HG02884 (cell line): ENCODE measurements around the gene SPECC1.
"Not testable (repeated sequence)": the region's sequence is repeated elsewhere in the genome, so short reads cannot be mapped to it uniquely, and the experiment has no call there.

ENCODE experiments used
- ATAC-seq: cut with Tn5 transposase; IDR thresholded peaks from one replicate; pipeline ENCODE4 v1.9.1; 2021; ENCODE audit warnings: mild to moderate bottlenecking, moderate library complexity; ENCODE audit not compliant: unreplicated experiment

The SPECC1 gene

GRCh38 chr17:20010099-20010863 lies 1.1 kb downstream of the SPECC1 start:
- ATAC-seq: no peak

- ATAC-seq: no peak
Measured at GRCh38 chr17:20010936-20011335, 1.8 kb downstream of the SPECC1 start.

- ATAC-seq: no peak
Measured at GRCh38 chr17:20012017-20012536, 2.9 kb downstream of the SPECC1 start.

DNA sequence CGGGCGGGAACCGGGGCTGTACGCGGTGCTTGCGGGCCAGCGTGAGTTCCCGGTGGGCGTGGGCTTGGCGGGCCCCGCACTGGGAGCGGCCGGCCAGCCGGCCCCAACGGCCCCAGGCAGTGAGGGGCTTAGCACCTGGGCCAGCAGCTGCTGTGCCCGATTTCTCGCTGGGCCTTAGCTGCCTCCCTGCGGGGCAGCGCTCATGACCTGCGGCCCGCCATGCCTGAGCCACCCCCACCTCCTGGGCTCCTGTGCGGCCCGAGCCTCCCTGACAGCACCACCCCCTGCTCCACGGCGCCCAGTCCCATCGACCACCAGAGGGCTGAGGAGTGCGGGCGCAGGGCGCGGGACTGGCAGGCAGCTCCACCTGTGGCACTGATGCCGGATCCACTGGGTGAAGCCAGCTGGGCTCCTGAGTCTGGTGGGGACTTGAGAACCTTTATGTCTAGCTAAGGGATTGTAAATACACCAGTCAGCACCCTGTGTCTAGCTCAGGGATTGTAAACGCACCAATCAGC lies 7.4 kb downstream of the SPECC1 start:
- not testable (repeated sequence) for ATAC-seq

DNA sequence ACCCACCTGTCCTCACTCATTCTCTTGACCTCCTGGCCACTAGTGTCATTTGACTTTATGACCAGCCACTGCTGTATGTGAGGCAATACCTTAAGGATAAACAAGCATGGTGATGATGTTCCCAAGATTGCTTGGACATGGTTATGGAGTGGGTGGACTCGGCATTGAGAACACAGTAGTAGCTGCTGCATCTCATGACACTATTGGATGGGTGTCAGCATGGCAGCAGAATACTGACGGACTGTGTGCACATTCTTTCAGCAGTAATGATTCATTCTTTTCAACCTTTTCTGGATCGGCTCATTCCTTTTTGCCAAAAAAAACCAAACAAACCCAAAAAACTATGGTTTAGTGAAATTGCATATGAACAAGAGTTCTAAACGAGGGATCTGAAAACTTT lies 13.5 kb downstream of the SPECC1 start:
- ATAC-seq: no peak

GRCh38 chr17:20026960-20027359 lies 17.8 kb downstream of the SPECC1 start:
- ATAC-seq: no peak

DNA sequence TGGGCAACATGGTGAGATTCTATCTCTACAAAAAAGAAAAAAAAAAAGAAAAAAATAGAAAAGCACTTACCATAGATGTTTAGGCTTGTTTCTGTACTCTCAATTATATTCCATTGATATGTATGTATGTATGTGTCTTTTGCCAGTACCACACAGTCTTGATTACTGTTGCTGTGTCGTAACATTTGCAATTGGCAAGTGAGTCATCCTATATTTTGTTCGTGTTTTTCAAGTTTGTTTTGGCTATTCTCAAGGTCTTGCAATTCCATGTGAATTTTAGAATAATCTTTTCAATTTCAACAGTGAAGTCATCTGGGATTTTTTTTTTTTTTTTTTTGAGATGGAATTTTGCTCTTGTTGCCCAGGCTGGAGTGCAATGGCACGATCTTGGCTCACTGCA lies 19.3 kb downstream of the SPECC1 start:
- no peak for ATAC-seq

DNA sequence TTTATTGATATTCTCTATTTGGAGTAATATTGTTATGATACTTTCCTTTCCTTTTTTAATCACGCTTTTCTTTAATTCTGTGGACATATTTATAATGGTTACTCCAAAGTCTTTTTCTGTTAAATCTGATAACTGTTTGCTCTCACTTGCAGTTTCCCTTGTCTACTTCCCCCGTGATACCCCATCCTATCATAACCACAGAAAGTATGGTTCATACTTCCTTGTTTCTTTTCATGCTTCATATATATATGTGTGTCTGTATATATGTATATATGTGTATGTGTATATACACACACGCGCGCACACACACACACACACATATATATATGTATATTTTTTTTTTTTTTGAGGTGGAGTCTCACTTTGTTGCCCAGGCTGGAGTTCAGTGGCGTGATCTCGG lies 23.5 kb downstream of the SPECC1 start:
- ATAC-seq: no peak

- ATAC-seq: no peak
Measured at GRCh38 chr17:20033415-20033814, 24.3 kb downstream of the SPECC1 start.

GRCh38 chr17:20035501-20035900 lies 26.3 kb downstream of the SPECC1 start:
- no peak for ATAC-seq

GRCh38 chr17:20037286-20037685 lies 28.1 kb downstream of the SPECC1 start:
- ATAC-seq: not testable (repeated sequence)

DNA sequence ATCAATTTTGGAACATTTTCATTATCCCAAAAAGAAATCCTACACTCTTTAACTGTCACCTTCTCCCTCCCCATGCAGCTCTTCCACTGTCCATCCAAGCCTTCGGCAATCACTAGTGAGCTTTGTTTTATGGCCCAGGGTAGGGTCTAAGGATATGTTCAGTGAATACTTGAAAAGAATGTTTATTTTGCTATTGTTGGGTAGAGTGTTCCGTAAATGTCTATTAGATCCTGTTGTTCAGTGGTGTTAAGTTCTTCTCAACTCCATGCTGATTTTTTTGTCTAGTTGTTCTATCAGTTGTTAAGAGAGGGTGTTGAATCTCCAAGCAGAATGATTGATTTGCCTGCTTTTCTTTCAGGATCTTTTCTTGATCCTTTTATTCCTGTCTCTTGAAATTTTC lies 29.9 kb downstream of the SPECC1 start:
- no peak for ATAC-seq

DNA sequence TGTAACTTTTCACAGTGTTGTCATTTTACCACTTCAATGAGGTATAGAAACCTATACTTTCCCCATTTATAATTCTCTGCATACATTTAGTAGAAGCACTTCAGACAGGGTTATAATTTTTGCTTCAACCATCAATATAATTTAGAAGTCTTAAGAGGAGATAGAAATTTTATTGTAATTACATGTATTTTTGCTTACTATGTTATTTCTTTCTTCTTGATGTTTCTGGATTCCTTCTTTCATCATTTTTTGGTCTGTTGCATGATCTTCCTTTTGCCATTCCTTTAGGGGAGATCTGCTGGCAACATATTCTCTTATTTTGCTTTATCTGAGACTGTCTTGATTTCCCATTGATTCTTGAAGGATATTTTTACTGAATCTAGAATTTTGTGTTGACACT lies 31.1 kb downstream of the SPECC1 start:
- ATAC-seq: no peak

- no peak for ATAC-seq
Measured at GRCh38 chr17:20043021-20043420, 33.9 kb downstream of the SPECC1 start.

DNA sequence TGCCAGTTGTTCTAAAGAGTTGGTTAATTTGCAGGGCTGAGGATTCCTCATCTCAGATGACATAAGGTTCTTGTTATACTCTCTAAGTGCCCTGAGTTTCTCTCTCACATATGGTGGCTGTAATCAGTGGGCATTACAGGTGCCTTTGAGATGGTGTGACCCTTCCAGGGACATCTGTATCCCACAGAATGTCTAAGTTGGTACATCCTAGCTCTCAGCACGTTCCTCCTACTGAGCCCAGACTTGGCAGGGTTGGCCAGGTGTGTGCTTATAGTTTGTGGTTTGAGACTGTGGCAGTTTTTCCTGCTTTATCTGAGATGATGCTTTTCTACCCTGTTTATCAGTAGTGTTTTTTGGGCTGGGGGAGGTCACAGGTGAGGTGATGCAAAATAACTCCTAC lies 36.3 kb downstream of the SPECC1 start:
- no peak for ATAC-seq

DNA sequence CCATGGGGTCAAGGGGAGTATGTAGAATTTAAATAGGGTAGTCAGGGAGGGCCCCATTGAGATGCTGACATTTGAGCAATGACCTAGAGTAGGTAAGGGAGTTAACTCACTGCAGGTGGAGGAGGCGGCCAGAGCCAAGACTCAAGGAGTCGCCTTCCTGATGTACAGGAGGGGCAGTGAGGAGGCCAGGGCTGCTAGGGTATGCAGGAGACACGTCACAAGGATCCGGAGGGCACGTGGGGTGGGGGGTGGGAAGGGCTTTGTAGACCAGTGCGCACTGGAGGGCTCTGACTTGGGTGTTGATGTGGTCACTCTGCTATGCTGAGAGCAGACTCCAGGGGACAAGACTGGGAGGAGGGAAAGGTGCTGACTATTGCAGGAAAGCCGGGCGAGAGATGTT lies 37.5 kb downstream of the SPECC1 start:
- ATAC-seq: no peak

DNA sequence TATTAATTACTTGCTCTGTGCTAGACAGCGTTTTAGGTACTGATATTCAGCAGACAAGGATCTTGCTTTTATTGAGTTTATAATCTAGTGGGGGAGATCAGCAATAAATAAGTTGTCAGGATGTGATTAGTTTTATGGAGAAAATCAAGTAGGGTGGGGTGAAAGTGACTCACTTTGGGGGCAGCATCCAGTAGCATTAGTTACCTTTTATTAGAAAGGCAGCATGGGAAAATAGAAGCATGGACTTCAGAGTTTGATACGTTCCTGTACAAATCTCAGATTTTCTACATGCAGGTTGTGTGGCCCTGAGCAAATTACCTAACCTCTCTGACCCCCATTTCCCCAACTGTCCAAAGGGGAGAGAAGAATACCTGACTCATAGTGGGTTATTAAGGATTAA lies 42.5 kb downstream of the SPECC1 start:
- ATAC-seq: no peak

GRCh38 chr17:20053361-20053964 lies 44.3 kb downstream of the SPECC1 start:
- ATAC-seq: no peak

- no peak for ATAC-seq
Measured at GRCh38 chr17:20059728-20060188, 50.6 kb downstream of the SPECC1 start.

- ATAC-seq: no peak
Measured at GRCh38 chr17:20063665-20064648, 54.8 kb downstream of the SPECC1 start.

DNA sequence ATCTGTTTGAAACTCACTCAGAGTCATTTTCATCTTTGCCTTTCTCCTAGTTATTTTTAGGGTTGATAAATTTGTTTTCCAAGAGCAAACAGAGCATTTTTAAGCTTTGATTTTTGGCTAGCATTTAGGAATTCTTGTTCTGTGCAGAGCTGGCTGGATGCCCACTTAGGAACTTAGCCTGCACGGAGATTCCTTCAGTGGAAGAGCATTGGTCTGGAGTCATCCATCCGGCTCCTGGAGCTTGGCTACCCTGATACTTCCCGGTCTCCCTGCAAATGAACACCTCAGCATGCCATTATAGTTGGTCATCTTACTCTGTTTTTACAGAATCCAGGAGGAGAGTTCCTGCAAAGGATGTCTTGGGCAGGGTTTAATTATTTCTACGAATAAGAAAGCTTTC lies 57.1 kb downstream of the SPECC1 start:
- ATAC-seq: no peak
